Measurements from ENCODE around the gene PCGF6. TPM values are rescaled to one million over a fixed set of nuclear protein-coding genes. Genes with fewer than 3 reads are reported as not detected.
A peak's percentile ranks its signal among the peaks of the same experiment; 100 is the strongest.

Gene PCGF6
- total RNA-seq, 1 experiment from 2014 or later = 11.6 TPM

DNA sequence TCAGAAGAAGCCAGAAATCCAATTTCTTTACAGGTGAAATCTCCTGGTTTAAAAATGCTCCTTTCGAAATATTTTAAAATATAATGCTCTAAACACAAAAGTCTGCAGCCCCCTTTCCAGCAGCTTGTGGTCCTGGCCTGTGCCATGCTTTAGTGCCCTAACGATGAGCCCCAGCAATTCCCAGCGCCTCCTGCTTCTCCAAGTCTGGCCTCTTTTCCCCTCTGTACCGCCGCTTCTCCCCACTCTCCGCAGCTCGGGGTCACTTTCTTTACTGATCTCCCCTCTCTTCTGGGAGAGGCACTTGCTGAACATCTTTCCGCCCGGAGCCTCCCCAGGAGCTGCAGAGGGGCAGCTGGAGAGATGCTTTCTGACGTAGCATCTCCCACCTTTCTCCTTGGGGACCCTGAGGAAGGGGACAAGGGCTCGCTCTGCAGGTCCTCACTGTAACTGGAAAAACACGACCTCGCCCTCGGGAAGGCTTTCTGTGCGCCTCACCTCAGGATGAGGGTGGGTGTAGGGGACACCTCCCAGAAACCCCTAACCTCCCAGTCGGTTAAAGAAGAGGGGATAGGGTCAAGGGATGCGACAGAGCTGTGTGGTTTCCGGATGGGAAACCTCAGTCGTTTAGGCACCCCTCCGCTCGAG, 74.6 kb downstream of the PCGF6 start:
- H3K9me2 ChIP-seq (replicated peaks; ENCODE audit: low read length) = no peaks in the 10 kb centered on the region
- ChIA-PET CTCF (no interaction called here), POLR2A (ENCODE audit: unreplicated experiment) (no interaction called here)
- no TSS peak for BruUV-seq (replicated peaks)
- H4K20me1 ChIP-seq (ENCODE audit: low read length) = no peaks in the 10 kb centered on the region
- no peak overlapping the region for H2AFZ ChIP-seq (ENCODE audit: low read length)
- H3K36me3 ChIP-seq (ENCODE audit: low read depth, low read length) = no peaks in the 10 kb centered on the region
- no peak overlapping the region for H3K4me2 ChIP-seq (ENCODE audit: low read length)
- H3K27ac ChIP-seq (ENCODE audit: low read length) = no peak overlapping the region
- no peaks in the 10 kb centered on the region for H3F3A ChIP-seq (ENCODE audit: low read length, unreplicated experiment)
- H3K9ac ChIP-seq (ENCODE audit: low read length) = no peak overlapping the region
- H3K9me3 ChIP-seq (ENCODE audit: low read length) = no peaks in the 10 kb centered on the region
- peaks cover 12% of the 10 kb centered on the region for H3K4me1 ChIP-seq (ENCODE audit: insufficient read depth, low read length)
- intact Hi-C loops (cut with micrococcal nuclease) = no loop called here
- no peaks in the 10 kb centered on the region for H3K79me2 ChIP-seq (ENCODE audit: low read length)
- H3K27me3 ChIP-seq (ENCODE audit: low read length) = no peaks in the 10 kb centered on the region
- ATAC-seq (no peak), DNase-seq (no peak)
- TF ChIP-seq EZH2 (IDR thresholded peaks at IDR 0.05; ENCODE audit: low read length, unreplicated experiment) (no peak), EZH2phosphoT487 (IDR thresholded peaks at IDR 0.05; ENCODE audit: borderline replicate concordance, low read length) (no peak)
- TF ChIP-seq, protein P1, sequence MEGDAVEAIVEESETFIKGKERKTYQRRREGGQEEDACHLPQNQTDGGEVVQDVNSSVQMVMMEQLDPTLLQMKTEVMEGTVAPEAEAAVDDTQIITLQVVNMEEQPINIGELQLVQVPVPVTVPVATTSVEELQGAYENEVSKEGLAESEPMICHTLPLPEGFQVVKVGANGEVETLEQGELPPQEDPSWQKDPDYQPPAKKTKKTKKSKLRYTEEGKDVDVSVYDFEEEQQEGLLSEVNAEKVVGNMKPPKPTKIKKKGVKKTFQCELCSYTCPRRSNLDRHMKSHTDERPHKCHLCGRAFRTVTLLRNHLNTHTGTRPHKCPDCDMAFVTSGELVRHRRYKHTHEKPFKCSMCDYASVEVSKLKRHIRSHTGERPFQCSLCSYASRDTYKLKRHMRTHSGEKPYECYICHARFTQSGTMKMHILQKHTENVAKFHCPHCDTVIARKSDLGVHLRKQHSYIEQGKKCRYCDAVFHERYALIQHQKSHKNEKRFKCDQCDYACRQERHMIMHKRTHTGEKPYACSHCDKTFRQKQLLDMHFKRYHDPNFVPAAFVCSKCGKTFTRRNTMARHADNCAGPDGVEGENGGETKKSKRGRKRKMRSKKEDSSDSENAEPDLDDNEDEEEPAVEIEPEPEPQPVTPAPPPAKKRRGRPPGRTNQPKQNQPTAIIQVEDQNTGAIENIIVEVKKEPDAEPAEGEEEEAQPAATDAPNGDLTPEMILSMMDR (conservative IDR thresholded peaks at IDR 0.05; ENCODE audit: low read depth, low read length) = no peak
- H3K4me3 ChIP-seq (ENCODE audit: low read length) = no peak overlapping the region

DNA sequence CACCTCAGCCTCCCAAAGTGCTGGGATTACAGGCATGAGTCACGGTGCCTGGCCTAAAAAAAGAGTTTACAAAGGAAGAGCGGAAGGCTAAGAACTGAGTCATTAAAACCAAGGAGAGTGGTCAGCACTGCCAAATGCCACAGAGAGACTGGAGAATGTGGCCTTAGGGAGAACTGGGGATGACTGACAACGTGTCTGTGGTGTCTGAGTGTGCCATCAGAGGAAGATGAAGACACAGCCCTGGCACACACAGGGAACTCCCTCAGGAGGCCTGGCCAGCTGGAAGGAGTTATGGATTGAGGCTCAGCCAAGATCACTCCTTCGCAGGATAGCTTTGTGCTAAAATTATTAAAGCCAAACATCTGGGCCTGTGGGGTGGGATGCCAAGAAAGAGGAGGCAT, 77.9 kb downstream of the PCGF6 start:
- BruUV-seq (replicated peaks) = no TSS peak
- TF ChIP-seq EZH2 (IDR thresholded peaks at IDR 0.05; ENCODE audit: low read length, unreplicated experiment) = no peak
- TF ChIP-seq EZH2phosphoT487 (IDR thresholded peaks at IDR 0.05; ENCODE audit: borderline replicate concordance, low read length) = no peak
- TF ChIP-seq, protein P1 (conservative IDR thresholded peaks at IDR 0.05; ENCODE audit: low read depth, low read length) = no peak
- Histone ChIP-seq H3F3A (ENCODE audit: low read length, unreplicated experiment) (no peaks in the 10 kb centered on the region), H3K9ac (ENCODE audit: low read length) (no peak overlapping the region), H3K79me2 (ENCODE audit: low read length) (no peaks in the 10 kb centered on the region), H3K27ac (ENCODE audit: low read length) (peak overlapping the region; percentile 66), H3K27me3 (ENCODE audit: low read length) (no peaks in the 10 kb centered on the region), H3K9me3 (ENCODE audit: low read length) (no peaks in the 10 kb centered on the region), H3K36me3 (ENCODE audit: low read depth, low read length) (no peaks in the 10 kb centered on the region), H3K4me3 (ENCODE audit: low read length) (no peak overlapping the region), H3K4me1 (ENCODE audit: insufficient read depth, low read length) (peaks cover 8% of the 10 kb centered on the region), H4K20me1 (ENCODE audit: low read length) (no peaks in the 10 kb centered on the region), H2AFZ (ENCODE audit: low read length) (no peak overlapping the region), H3K4me2 (ENCODE audit: low read length) (peak overlapping the region; percentile 42), H3K9me2 (replicated peaks; ENCODE audit: low read length) (no peaks in the 10 kb centered on the region)
- ChIA-PET CTCF (no interaction called here), POLR2A (ENCODE audit: unreplicated experiment) (interaction anchor here (0.7 kb wide), 1 partner anchor 81 kb away, joined by 3 read pairs; no protein-coding TSS in a partner anchor)
- intact Hi-C loops (cut with micrococcal nuclease) = no loop called here
- ATAC-seq (peak; percentile 100), DNase-seq (peak; percentile 97)

- no peaks in the 10 kb centered on the region for H3K4me1 ChIP-seq (ENCODE audit: insufficient read depth, low read length)
- peak; percentile 63 for DNase-seq
- H3K27me3 ChIP-seq (ENCODE audit: low read length) = no peaks in the 10 kb centered on the region
- intact Hi-C loops (cut with micrococcal nuclease) = loop anchor here (1.0 kb wide), 1 partner anchor 14 kb away; no protein-coding TSS in a partner anchor
- no peak for TF ChIP-seq EZH2 (IDR thresholded peaks at IDR 0.05; ENCODE audit: low read length, unreplicated experiment)
- TF ChIP-seq, protein P1 (conservative IDR thresholded peaks at IDR 0.05; ENCODE audit: low read depth, low read length) = no peak
- no peak for TF ChIP-seq EZH2phosphoT487 (IDR thresholded peaks at IDR 0.05; ENCODE audit: borderline replicate concordance, low read length)
- no peaks in the 10 kb centered on the region for H3F3A ChIP-seq (ENCODE audit: low read length, unreplicated experiment)
- H3K4me3 ChIP-seq (ENCODE audit: low read length) = no peak overlapping the region
- no TSS peak for BruUV-seq (replicated peaks)
- 0 out of 2 replicates have a peak, but pooled peaks have one; percentile 48 for ATAC-seq
- H3K9ac ChIP-seq (ENCODE audit: low read length) = no peak overlapping the region
- CTCF ChIA-PET = no interaction called here
- H3K27ac ChIP-seq (ENCODE audit: low read length) = no peak overlapping the region
- no peak overlapping the region for H2AFZ ChIP-seq (ENCODE audit: low read length)
- H3K9me3 ChIP-seq (ENCODE audit: low read length) = no peaks in the 10 kb centered on the region
- H3K4me2 ChIP-seq (ENCODE audit: low read length) = no peak overlapping the region
- H3K79me2 ChIP-seq (ENCODE audit: low read length) = no peaks in the 10 kb centered on the region
- no peaks in the 10 kb centered on the region for H4K20me1 ChIP-seq (ENCODE audit: low read length)
- POLR2A ChIA-PET (ENCODE audit: unreplicated experiment) = no interaction called here
- H3K36me3 ChIP-seq (ENCODE audit: low read depth, low read length) = no peaks in the 10 kb centered on the region
- no peaks in the 10 kb centered on the region for H3K9me2 ChIP-seq (replicated peaks; ENCODE audit: low read length)
These were observed 85.1 kb downstream of the PCGF6 start for GRCh38 chr10:103265717-103266329.
